Smooth muscle cell (in vitro differentiated cells): ENCODE results near the gene MPIG6B. TPM values are rescaled to one million over a fixed set of nuclear protein-coding genes. Genes with fewer than 3 reads are reported as not detected.
A peak's percentile ranks its signal among the peaks of the same experiment; 100 is the strongest.

ENCODE experiments used
- DNase-seq: peaks from one replicate; lab custom pipeline; 2025; ENCODE audit not compliant: unreplicated experiment; lab: John Stamatoyannopoulos, UW
- H2AFZ ChIP-seq: fragments of 200-600 bp; sonication (generic); 2 replicates; pipeline ENCODE4 v1.6.0; 2016; ENCODE audit warnings: antibody characterized with exemption, low read depth, mild to moderate bottlenecking
- H3F3A ChIP-seq: fragments of 200-600 bp; sonication (generic); 2 replicates; pipeline ENCODE4 v1.6.0; 2017; ENCODE audit warnings: antibody characterized with exemption, low read depth
- H3K27ac ChIP-seq: fragments of 200-600 bp; sonication (generic); 2 replicates; pipeline ENCODE4 v1.5.1; 2016; ENCODE audit warnings: low read depth, mild to moderate bottlenecking
- H3K27me3 ChIP-seq: fragments of 200-600 bp; sonication (generic); 2 replicates; pipeline ENCODE4 v1.6.1; 2016; ENCODE audit warnings: low read depth, mild to moderate bottlenecking
- H3K36me3 ChIP-seq: fragments of 200-600 bp; sonication (generic); 2 replicates; pipeline ENCODE4 v1.5.1; 2016; ENCODE audit warnings: low read depth
- H3K4me1 ChIP-seq: fragments of 200-600 bp; sonication (generic); 2 replicates; pipeline ENCODE4 v1.5.1; 2016; ENCODE audit warnings: low read depth
- H3K4me2 ChIP-seq: fragments of 200-600 bp; sonication (generic); 2 replicates; pipeline ENCODE4 v1.6.0; 2016; ENCODE audit warnings: mild to moderate bottlenecking
- H3K4me3 ChIP-seq: fragments of 200-600 bp; sonication (generic); 2 replicates; pipeline ENCODE4 v1.5.1; 2016; ENCODE audit warnings: mild to moderate bottlenecking
- H3K79me2 ChIP-seq: fragments of 200-600 bp; sonication (generic); 2 replicates; pipeline ENCODE4 v1.6.0; 2016; ENCODE audit warnings: low read depth, mild to moderate bottlenecking
- H3K9ac ChIP-seq: fragments of 200-600 bp; sonication (generic); 2 replicates; pipeline ENCODE4 v1.6.0; 2016; ENCODE audit warnings: low read depth
- H3K9me3 ChIP-seq: fragments of 200-600 bp; sonication (generic); replicated peaks from 2 replicates; pipeline ENCODE4 v1.5.1; 2016; ENCODE audit warnings: low read depth
- H4K20me1 ChIP-seq: fragments of 200-600 bp; sonication (generic); 2 replicates; pipeline ENCODE4 v1.6.0; 2016; ENCODE audit warnings: low read depth
- CTCF ChIP-seq: fragments of 200-600 bp; sonication (generic); IDR thresholded peaks from 2 replicates; pipeline ENCODE4 v1.5.1; 2017; ENCODE audit warnings: borderline replicate concordance, mild to moderate bottlenecking, antibody characterized with exemption; ENCODE audit not compliant: insufficient read depth, poor library complexity, severe bottlenecking
- WGBS: methylation state at CpG from one replicate; pipeline ENCODE4 v1.1.7; 2016; ENCODE audit warnings: low lambda C conversion rate; 5-methylcytosine and 5-hydroxymethylcytosine counted together
- polyA plus RNA-seq: library from polyadenylated mRNA; unstranded; fragments of >200 nt; fragmentation: Nextera tagmentation; extraction: Ambion mirVana; gene quantifications from 2 replicates; pipeline ENCODE4 v1.2.1, GENCODE V29; 2016
- total RNA-seq: library from RNA; depleted of rRNA; stranded (reverse); fragments of >200 nt; gene quantifications from 2 replicates; pipeline ENCODE4 v1.2.3, GENCODE V29; 2014

MPIG6B gene
- total and polyA plus RNA-seq, 2 experiments from 2014 or later, result not detected

- Histone ChIP-seq H3K4me2 (no peak overlapping the region), H3K9me3 (no peaks in the 10 kb centered on the region), H4K20me1 (no peaks in the 10 kb centered on the region), H2AFZ (no peak overlapping the region), H3K9ac (no peak overlapping the region), H3K79me2 (no peaks in the 10 kb centered on the region), H3K27me3 (no peaks in the 10 kb centered on the region), H3K4me3 (no peak overlapping the region), H3K4me1 (no peaks in the 10 kb centered on the region), H3F3A (no peaks in the 10 kb centered on the region), H3K27ac (no peak overlapping the region), H3K36me3 (no peaks in the 10 kb centered on the region)
- DNase-seq, result no peak
- 70% methylated on average over 12 of the region's 12 CpGs for WGBS
- TF ChIP-seq CTCF, result peak; percentile 64
Observed at GRCh38 chr6:31769684-31770371, 46.7 kb downstream of the MPIG6B start.

- Histone ChIP-seq H3K4me1 (no peaks in the 10 kb centered on the region), H3K9ac (no peak overlapping the region), H3K9me3 (no peaks in the 10 kb centered on the region), H3K4me2 (no peak overlapping the region), H3K79me2 (no peaks in the 10 kb centered on the region), H3K27me3 (no peaks in the 10 kb centered on the region), H3K4me3 (no peak overlapping the region), H2AFZ (no peak overlapping the region), H3F3A (no peaks in the 10 kb centered on the region), H3K27ac (no peak overlapping the region), H3K36me3 (no peaks in the 10 kb centered on the region), H4K20me1 (no peaks in the 10 kb centered on the region)
- WGBS, result 95% methylated on average over 2 of the region's 2 CpGs
- TF ChIP-seq CTCF, result no peak
- DNase-seq, result no peak
Observed at GRCh38 chr6:31770860-31771259, 47.7 kb downstream of the MPIG6B start.

GRCh38 chr6:31771992-31772358 is 48.8 kb downstream of the MPIG6B start:
- Histone ChIP-seq H3K36me3 (no peaks in the 10 kb centered on the region), H3K9ac (no peak overlapping the region), H3K79me2 (no peaks in the 10 kb centered on the region), H3K27me3 (no peaks in the 10 kb centered on the region), H3K4me3 (no peak overlapping the region), H4K20me1 (no peaks in the 10 kb centered on the region), H3K4me2 (no peak overlapping the region), H3K4me1 (peaks cover 7% of the 10 kb centered on the region), H3F3A (no peaks in the 10 kb centered on the region), H3K27ac (no peak overlapping the region), H2AFZ (no peak overlapping the region), H3K9me3 (no peaks in the 10 kb centered on the region)
- WGBS, result 49% methylated on average over 4 of the region's 4 CpGs
- no peak for TF ChIP-seq CTCF
- DNase-seq, result no peak

GRCh38 chr6:31775184-31775583 is 52.0 kb downstream of the MPIG6B start:
- H3K79me2 ChIP-seq, result no peaks in the 10 kb centered on the region
- H3K4me1 ChIP-seq, result peaks cover 8% of the 10 kb centered on the region
- no peaks in the 10 kb centered on the region for H3K9me3 ChIP-seq
- TF ChIP-seq CTCF, result no peak
- H3K27ac ChIP-seq, result no peak overlapping the region
- H3K4me2 ChIP-seq, result no peak overlapping the region
- no peaks in the 10 kb centered on the region for H3K36me3 ChIP-seq
- no peak for DNase-seq
- H3K9ac ChIP-seq, result no peak overlapping the region
- no peaks in the 10 kb centered on the region for H3K27me3 ChIP-seq
- H3F3A ChIP-seq, result peaks cover 11% of the 10 kb centered on the region
- no peak overlapping the region for H2AFZ ChIP-seq
- no peaks in the 10 kb centered on the region for H4K20me1 ChIP-seq
- H3K4me3 ChIP-seq, result no peak overlapping the region
- 79% methylated on average over 3 of the region's 4 CpGs for WGBS
